ENCODE data around the gene GUCY1A1.

GRCh38 chr4:155673453-155673979, 6.9 kb downstream of the GUCY1A1 start:
- TF ChIP-seq, protein P1, sequence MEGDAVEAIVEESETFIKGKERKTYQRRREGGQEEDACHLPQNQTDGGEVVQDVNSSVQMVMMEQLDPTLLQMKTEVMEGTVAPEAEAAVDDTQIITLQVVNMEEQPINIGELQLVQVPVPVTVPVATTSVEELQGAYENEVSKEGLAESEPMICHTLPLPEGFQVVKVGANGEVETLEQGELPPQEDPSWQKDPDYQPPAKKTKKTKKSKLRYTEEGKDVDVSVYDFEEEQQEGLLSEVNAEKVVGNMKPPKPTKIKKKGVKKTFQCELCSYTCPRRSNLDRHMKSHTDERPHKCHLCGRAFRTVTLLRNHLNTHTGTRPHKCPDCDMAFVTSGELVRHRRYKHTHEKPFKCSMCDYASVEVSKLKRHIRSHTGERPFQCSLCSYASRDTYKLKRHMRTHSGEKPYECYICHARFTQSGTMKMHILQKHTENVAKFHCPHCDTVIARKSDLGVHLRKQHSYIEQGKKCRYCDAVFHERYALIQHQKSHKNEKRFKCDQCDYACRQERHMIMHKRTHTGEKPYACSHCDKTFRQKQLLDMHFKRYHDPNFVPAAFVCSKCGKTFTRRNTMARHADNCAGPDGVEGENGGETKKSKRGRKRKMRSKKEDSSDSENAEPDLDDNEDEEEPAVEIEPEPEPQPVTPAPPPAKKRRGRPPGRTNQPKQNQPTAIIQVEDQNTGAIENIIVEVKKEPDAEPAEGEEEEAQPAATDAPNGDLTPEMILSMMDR (conservative IDR thresholded peaks at IDR 0.05; ENCODE audit: low read depth, low read length) = no peak
- TF ChIP-seq EZH2 (IDR thresholded peaks at IDR 0.05; ENCODE audit: low read length, unreplicated experiment) = no peak

Measured in PC-3 (cell line).